ENCODE data around the gene AANAT.

The AANAT gene

DNA sequence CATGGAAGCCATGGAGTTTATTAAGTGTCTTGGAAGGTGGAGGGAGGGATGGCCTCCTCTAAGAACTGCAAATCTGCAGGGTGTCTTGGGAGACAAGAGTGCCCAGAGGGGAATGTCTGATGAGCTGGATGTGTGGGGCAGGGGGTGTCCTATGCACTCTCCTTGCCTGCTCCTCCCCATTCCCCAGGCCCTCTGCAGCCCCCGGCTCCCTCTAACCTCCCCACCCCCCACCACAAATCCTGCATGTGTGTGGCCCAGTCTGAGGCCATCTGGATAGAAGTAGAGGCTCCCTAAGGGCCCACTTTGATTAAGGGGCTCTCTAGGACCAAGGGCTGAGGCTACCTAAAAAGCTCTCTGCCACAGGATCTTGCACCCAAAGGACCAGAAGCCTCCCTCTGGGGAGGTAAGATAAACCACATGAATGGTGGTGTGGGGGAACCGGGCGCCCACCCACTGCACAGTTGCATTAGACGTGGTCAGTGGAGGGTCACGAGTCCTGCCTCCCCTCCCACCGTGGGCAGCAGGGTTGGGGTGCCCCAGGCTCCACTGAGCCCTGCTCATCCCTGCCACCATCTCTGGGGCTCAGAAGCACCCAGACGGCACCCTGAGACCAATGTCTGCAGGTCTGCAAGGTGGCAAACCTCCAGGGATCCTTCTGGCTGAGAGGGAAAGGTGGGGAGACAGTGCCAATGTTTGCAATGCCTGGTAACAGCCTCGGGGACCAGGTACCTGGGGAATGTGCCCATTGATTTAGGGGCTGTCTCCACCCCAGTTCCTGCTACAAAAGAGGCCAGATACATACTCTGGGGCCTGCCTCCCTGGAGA lies 618 bp downstream of the AANAT start:
- DNase-seq (ENCODE audit: low read depth), result no peak

DNA sequence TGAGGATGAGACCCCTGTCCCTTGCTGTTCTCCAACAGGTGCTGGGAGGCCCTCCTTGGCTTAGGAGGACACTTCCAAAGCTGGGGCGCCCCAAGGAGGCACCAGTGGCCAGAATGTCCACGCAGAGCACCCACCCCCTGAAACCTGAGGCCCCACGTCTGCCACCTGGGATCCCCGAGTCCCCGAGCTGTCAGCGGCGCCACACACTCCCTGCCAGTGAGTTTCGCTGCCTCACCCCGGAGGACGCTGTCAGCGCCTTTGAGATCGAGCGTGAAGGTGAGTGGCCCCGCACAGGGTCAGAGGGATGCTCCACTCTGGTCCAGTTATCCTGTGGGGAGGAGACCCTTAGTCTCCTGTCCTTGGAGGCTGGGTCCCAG lies 1.2 kb downstream of the AANAT start:
- TF ChIP-seq, protein P1, sequence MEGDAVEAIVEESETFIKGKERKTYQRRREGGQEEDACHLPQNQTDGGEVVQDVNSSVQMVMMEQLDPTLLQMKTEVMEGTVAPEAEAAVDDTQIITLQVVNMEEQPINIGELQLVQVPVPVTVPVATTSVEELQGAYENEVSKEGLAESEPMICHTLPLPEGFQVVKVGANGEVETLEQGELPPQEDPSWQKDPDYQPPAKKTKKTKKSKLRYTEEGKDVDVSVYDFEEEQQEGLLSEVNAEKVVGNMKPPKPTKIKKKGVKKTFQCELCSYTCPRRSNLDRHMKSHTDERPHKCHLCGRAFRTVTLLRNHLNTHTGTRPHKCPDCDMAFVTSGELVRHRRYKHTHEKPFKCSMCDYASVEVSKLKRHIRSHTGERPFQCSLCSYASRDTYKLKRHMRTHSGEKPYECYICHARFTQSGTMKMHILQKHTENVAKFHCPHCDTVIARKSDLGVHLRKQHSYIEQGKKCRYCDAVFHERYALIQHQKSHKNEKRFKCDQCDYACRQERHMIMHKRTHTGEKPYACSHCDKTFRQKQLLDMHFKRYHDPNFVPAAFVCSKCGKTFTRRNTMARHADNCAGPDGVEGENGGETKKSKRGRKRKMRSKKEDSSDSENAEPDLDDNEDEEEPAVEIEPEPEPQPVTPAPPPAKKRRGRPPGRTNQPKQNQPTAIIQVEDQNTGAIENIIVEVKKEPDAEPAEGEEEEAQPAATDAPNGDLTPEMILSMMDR (IDR thresholded peaks at IDR 0.05; ENCODE audit: control insufficient read depth, extremely low read depth, insufficient read depth), result no peak
- no peak for DNase-seq (ENCODE audit: low read depth)
- H3K4me3 ChIP-seq (ENCODE audit: low read depth, low read length), result no peak overlapping the region

More for the DNA sequence above, 618 bp downstream of the AANAT start:
- TF ChIP-seq, protein P1 (IDR thresholded peaks at IDR 0.05; ENCODE audit: control insufficient read depth, extremely low read depth, insufficient read depth), result no peak
- H3K4me3 ChIP-seq (ENCODE audit: low read depth, low read length), result no peak overlapping the region

DNA sequence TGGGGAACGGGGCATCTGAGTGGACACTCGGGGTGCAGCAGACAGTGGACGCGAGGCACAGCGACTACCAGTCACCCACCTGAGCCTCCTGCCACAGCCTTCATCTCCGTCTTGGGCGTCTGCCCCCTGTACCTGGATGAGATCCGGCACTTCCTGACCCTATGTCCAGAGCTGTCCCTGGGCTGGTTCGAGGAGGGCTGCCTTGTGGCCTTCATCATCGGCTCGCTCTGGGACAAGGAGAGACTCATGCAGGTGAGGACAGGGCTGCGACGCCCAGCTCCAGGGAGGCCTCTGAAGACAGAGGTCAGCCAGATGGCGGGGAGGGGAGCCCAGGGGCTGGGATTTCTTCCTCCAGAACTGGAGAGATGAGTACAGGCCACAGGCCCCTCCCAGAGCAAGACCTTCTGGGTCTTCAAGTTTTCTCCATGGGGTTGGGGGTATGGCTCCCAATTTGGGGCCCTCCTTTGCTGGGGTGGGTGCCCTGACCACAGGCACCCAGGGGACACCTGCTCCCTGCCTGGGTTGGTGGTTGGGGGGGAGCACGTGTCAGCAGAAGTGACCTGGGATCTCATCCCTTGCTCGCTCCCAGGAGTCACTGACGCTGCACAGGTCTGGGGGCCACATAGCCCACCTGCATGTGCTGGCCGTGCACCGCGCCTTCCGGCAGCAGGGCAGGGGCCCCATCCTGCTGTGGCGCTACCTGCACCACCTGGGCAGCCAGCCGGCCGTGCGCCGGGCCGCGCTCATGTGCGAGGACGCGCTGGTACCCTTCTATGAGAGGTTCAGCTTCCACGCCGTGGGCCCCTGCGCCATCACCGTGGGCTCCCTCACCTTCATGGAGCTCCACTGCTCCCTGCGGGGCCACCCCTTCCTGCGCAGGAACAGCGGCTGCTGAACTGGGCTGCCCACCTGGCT lies 1.9 kb downstream of the AANAT start:
- TF ChIP-seq, protein P1 (IDR thresholded peaks at IDR 0.05; ENCODE audit: control insufficient read depth, extremely low read depth, insufficient read depth), result no peak
- no peak overlapping the region for H3K4me3 ChIP-seq (ENCODE audit: low read depth, low read length)
- no peak for DNase-seq (ENCODE audit: low read depth)

DNA sequence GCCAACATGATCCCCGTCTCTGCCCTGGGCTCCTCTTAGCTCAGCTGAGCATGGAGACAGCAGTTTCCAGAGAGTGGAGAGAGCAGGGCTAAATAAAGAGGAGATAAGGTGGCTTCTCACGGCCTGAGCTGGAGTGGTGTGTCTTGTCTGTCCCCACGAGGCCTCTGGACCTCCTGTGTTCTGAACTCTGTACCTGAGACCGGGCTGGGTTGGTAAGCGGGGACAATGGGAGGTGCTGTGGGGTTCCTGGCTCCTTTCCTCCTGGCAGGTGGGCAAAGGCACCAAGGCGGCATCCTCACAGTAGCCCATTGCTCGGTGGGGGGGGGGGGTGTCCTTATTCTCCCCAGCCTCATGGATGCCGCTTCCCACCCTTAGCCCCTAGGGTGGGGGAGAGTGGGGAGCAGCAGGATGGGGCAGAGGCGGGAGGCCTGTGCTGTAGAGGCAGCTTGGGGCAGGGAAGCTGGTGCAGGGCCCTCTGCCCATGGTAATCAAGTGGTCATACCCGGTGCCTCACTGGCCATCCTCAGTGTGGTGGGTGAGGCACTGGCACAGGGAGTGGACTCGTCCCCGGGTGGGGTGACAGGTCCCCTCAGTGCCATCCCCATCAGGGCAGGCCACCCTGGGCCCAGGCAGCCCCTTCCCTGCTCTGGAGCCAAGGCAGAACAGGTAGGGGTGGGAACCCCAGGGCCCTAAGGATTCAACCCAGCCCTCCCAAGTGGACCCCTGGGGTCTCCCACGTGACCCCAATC lies 2.8 kb downstream of the AANAT start:
- no peak for DNase-seq (ENCODE audit: low read depth)
- H3K4me3 ChIP-seq (ENCODE audit: low read depth, low read length), result no peak overlapping the region
- TF ChIP-seq, protein P1 (IDR thresholded peaks at IDR 0.05; ENCODE audit: control insufficient read depth, extremely low read depth, insufficient read depth), result no peak

DNA sequence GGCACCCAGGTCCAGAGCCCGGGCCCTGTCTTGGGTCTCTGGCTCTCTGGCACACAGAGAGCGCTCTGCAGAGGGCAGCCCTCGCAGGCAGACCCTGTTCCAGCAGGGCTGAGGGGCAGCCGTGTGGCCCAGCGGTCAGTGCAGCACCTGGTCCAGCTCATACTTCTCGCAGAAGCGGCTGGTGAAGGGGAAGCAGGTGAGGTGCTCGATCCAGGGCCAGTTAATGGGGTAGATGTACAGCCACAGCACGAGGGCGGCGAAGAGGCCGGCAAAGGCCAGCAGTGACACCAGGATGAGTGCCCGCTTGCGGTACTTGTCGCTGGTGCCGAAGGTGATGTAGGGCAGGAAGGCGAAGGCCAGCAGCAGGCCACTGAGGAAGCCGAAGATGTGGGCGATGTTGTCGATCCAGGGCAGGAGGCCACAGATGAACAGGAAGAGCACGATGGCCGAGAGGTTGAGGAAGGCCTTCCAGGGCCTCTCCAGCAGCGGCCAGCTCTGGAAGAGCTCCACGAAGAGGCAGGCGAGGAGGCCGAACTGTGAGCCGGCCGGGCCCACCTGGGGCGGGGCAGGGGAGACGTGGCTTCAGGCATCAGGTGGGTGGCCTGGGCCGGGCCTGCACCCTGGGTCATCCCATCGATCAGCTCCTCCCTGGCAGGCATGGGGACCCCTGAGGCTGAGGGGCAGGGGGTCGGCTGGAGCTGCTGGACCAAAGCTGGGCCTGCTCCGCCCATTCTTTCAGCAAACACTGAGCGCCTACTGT lies 4.3 kb downstream of the AANAT start:
- TF ChIP-seq, protein P1 (IDR thresholded peaks at IDR 0.05; ENCODE audit: control insufficient read depth, extremely low read depth, insufficient read depth), result no peak
- DNase-seq (ENCODE audit: low read depth), result no peak
- H3K4me3 ChIP-seq (ENCODE audit: low read depth, low read length), result no peak overlapping the region

DNA sequence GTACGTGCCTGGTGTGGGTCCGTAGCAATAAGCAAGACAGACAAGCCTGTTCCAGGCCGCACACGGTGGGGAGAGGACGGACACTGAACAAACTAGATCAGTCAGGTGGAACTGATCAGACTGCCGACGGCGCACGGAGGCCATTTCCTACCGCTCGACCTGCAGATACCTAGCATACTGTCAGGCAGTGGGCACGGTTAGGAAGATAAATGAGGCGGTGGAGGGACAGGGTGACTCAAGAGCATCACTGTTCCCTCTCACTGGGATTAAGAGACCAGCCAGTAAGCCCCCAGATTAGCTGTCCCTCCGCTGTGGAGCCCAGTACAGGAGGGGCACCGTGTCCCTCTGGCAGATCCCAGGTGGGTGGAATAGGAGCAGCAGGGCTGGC lies 4.8 kb downstream of the AANAT start:
- TF ChIP-seq, protein P1 (IDR thresholded peaks at IDR 0.05; ENCODE audit: control insufficient read depth, extremely low read depth, insufficient read depth), result no peak
- no peak overlapping the region for H3K4me3 ChIP-seq (ENCODE audit: low read depth, low read length)
- no peak for DNase-seq (ENCODE audit: low read depth)

Measured in LNCaP clone FGC (cell line).